Measurements from ENCODE around the gene CHID1. TPM values are rescaled to one million over a fixed set of nuclear protein-coding genes. Genes with fewer than 3 reads are reported as not detected.

CHID1 gene
- total and polyA plus RNA-seq, 8 donors: 35.4 to 121 (median 52.1) TPM

DNA sequence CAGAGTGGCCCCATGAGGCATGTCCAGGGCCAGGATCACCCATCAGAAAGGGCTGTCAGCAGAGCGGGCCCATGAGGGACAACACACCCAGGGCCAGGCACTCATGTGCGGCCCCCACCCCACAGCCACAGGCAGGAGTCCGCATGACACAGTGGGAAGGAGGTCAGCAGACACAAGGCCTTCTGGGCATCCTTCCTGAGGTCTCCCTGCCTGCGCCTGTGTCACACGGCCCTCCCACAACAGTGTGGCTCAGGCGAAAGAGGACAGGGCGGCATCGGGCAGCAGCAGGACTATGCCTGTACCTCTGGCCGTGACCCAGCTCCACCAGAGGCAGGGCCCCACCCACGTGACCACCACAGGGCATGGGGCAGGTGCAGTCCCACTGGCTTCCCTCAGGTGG is 27.1 kb downstream of the CHID1 start:
- TF ChIP-seq POLR2A (IDR thresholded peaks at IDR 0.05): no peak
- TF ChIP-seq EP300 (IDR thresholded peaks at IDR 0.05): no peak
- TF ChIP-seq, protein P1, sequence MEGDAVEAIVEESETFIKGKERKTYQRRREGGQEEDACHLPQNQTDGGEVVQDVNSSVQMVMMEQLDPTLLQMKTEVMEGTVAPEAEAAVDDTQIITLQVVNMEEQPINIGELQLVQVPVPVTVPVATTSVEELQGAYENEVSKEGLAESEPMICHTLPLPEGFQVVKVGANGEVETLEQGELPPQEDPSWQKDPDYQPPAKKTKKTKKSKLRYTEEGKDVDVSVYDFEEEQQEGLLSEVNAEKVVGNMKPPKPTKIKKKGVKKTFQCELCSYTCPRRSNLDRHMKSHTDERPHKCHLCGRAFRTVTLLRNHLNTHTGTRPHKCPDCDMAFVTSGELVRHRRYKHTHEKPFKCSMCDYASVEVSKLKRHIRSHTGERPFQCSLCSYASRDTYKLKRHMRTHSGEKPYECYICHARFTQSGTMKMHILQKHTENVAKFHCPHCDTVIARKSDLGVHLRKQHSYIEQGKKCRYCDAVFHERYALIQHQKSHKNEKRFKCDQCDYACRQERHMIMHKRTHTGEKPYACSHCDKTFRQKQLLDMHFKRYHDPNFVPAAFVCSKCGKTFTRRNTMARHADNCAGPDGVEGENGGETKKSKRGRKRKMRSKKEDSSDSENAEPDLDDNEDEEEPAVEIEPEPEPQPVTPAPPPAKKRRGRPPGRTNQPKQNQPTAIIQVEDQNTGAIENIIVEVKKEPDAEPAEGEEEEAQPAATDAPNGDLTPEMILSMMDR (IDR thresholded peaks at IDR 0.05): no peak
- no peak for TF ChIP-seq POLR2AphosphoS5 (IDR thresholded peaks at IDR 0.05)
- Histone ChIP-seq H3K27ac (no peak overlapping the region), H3K27me3 (no peaks in the 10 kb centered on the region), H3K9me3 (no peaks in the 10 kb centered on the region), H3K4me3 (no peak overlapping the region), H3K36me3 (peaks cover 13 to 96% (median 85%) of the 10 kb centered on the region in 4 donors), H3K4me1 (no peaks in the 10 kb centered on the region)
- no peak for DNase-seq
- WGBS, 5 donors: 47 to 94% (median 87%) methylated on average over 2 to 10 of the region's 10 CpGs
- intact Hi-C loops (cut with DNase I; ENCODE audit: low total_unique reads): no loop called here

DNA sequence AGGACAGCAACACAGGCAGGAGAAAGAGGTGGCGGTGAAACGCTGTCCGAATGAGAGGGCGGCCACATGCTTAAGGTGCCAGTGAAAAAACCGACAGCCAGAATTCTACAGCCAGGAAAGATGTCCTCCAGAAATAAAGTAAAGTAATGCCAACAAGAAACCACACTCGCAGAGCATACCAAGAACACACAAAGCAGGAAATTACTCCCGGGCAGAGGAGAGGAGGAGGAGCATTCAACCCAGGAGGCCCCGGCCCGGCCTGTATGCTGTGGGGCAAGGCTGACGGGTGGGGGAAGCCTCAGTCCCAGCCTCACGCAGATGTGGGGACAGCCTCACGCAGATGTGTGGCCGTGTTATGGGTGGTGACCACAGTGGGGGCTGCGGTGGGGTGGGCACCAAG is 28.0 kb downstream of the CHID1 start:
- Histone ChIP-seq H3K27ac (no peak overlapping the region), H3K4me1 (no peaks in the 10 kb centered on the region), H3K9me3 (no peaks in the 10 kb centered on the region), H3K4me3 (no peak overlapping the region), H3K36me3 (peaks cover 13 to 96% (median 80%) of the 10 kb centered on the region in 4 donors), H3K27me3 (no peaks in the 10 kb centered on the region)
- no peak for TF ChIP-seq POLR2A (IDR thresholded peaks at IDR 0.05)
- TF ChIP-seq, protein P1 (IDR thresholded peaks at IDR 0.05): no peak
- TF ChIP-seq EP300 (IDR thresholded peaks at IDR 0.05): no peak
- no peak for TF ChIP-seq POLR2AphosphoS5 (IDR thresholded peaks at IDR 0.05)
- WGBS, 5 donors: 88 to 90% (median 90%) methylated on average over 10 to 14 of the region's 14 CpGs
- intact Hi-C loops (cut with DNase I; ENCODE audit: low total_unique reads): no loop called here
- DNase-seq: no peak

DNA sequence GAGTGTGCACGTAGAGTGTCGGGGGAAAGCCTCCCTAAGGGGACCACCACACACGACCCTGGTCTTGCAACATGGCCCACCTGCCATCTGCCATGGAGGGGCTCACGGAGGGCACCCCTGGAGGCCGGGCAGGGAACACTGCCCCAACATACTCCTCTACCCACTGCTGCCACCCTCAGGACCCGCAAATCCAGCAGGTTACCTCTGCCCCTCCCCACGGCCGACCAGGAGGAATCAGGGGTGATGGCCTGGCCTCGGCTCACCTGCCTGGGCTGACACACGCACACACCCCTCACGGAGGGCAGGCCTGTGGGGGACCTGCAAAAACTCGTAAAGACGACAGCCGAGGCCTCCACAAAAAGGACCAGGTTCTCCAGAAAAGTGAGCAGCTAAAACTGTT is 30.2 kb downstream of the CHID1 start:
- TF ChIP-seq EP300 (IDR thresholded peaks at IDR 0.05) (no peak), POLR2A (IDR thresholded peaks at IDR 0.05) (no peak), POLR2AphosphoS5 (IDR thresholded peaks at IDR 0.05) (no peak)
- TF ChIP-seq, protein P1 (IDR thresholded peaks at IDR 0.05): no peak

DNA sequence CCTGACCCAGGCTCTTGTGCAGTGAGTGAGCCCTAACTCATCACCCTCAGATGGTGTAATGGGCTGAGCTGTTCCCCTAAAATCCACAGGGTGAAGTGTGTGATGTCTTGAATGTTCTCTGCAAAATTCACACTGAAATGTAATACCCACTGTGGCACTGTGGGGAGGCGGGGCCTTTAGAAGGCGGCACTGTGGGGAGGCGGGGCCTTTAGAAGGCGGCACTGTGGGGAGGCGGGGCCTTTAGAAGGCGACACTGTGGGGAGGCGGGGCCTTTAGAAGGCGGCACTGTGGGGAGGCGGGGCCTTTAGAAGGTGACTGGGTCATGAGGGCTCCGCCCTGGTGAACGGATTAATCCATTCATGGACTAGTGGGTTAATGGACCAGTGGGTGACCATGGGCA is 33.0 kb downstream of the CHID1 start:
- DNase-seq: no peak
- Histone ChIP-seq H3K27ac (no peak overlapping the region), H3K27me3 (no peaks in the 10 kb centered on the region), H3K4me1 (no peaks in the 10 kb centered on the region), H3K9me3 (no peaks in the 10 kb centered on the region), H3K4me3 (no peak overlapping the region), H3K36me3 (peaks cover 4 to 67% (median 52%) of the 10 kb centered on the region in 4 donors)
- no peak for TF ChIP-seq POLR2AphosphoS5 (IDR thresholded peaks at IDR 0.05)
- no peak for TF ChIP-seq POLR2A (IDR thresholded peaks at IDR 0.05)
- TF ChIP-seq, protein P1 (IDR thresholded peaks at IDR 0.05): no peak
- TF ChIP-seq EP300 (IDR thresholded peaks at IDR 0.05): no peak
- WGBS, 5 donors: 89 to 94% (median 92%) methylated on average over 11 of the region's 11 CpGs
- intact Hi-C loops (cut with DNase I; ENCODE audit: low total_unique reads): no loop called here

More for the DNA sequence above, 30.2 kb downstream of the CHID1 start:
- Histone ChIP-seq H3K4me3 (no peak overlapping the region), H3K27me3 (no peaks in the 10 kb centered on the region), H3K27ac (no peak overlapping the region), H3K4me1 (no peaks in the 10 kb centered on the region), H3K9me3 (no peaks in the 10 kb centered on the region), H3K36me3 (peaks cover 9 to 84% (median 67%) of the 10 kb centered on the region in 4 donors)
- no peak for DNase-seq
- intact Hi-C loops (cut with DNase I; ENCODE audit: low total_unique reads): no loop called here
- WGBS, 5 donors: 80 to 90% (median 85%) methylated on average over 10 to 14 of the region's 14 CpGs

Data from stomach (tissue), 9 donors.